Left colon (tissue), 2 donors: ENCODE measurements around the gene LLGL2. TPM values are rescaled to one million over a fixed set of nuclear protein-coding genes. Genes with fewer than 3 reads are reported as not detected.
"Not testable (repeated sequence)": the region's sequence is repeated elsewhere in the genome, so short reads cannot be mapped to it uniquely, and the experiment has no call there.

Experiments
- ATAC-seq: fragments of 200-7000 bp; cut with Tn5 transposase; one replicate; pipeline ENCODE4 v1.9.1; 2020; ENCODE audit warnings: mild to moderate bottlenecking, moderate library complexity
- DNase-seq, 2 donors: peaks; one replicate each; pipeline ENCODE4 v3.0.0-alpha.2; 2020
- intact Hi-C, 2 donors: fragments of 100-400 bp; cut with DNase I in 1 of 2; cut with micrococcal nuclease in 1 of 2; formaldehyde crosslinking; loops; one replicate each; pipeline versions ENCODE4 v1.11.2 to v1.14.0; 2022; cut with DNase I, micrococcal nuclease
- total RNA-seq, 2 donors: library from RNA; stranded (reverse); fragmentation: NEBNext Ultra II Directional; extraction: Animal tissue kit (Norgen Biotek cat#: 25700); gene quantifications; one replicate each; pipeline ENCODE4 v1.2.1, GENCODE V29; 2021
- donor health status: DM: no; HTN: no; CAD: no.
- donor health status: DM: yes; HTN: yes; CAD: no.

Gene LLGL2
- total RNA-seq, 2 donors from 2014 or later: 447 to 529 TPM

GRCh38 chr17:75573540-75573957 lies 48.1 kb downstream of the LLGL2 start:
- no peak for ATAC-seq
- DNase-seq: no peak
- intact Hi-C loops: no loop called here

GRCh38 chr17:75573994-75574393 lies 48.5 kb downstream of the LLGL2 start:
- ATAC-seq (no peak), DNase-seq (no peak)

GRCh38 chr17:75574404-75575036 lies 49.0 kb downstream of the LLGL2 start:
- intact Hi-C loops: no loop called here
- no peak for ATAC-seq
- no peak for DNase-seq

More at GRCh38 chr17:75573994-75574393, 48.5 kb downstream of the LLGL2 start:
- intact Hi-C loops: no loop called here

- intact Hi-C loops: no loop called here
- DNase-seq (no peak), ATAC-seq (no peak)
Observed at GRCh38 chr17:75575197-75575596, 49.7 kb downstream of the LLGL2 start.

- intact Hi-C loops: no loop called here
- ATAC-seq: no peak
- no peak for DNase-seq
Observed at GRCh38 chr17:75575728-75576127, 50.2 kb downstream of the LLGL2 start.

- DNase-seq (no peak), ATAC-seq (peak; percentile 36)
- intact Hi-C loops: no loop called here
Observed at GRCh38 chr17:75576661-75577060, 51.2 kb downstream of the LLGL2 start.

- DNase-seq, ATAC-seq, intact Hi-C loops: not testable (repeated sequence)
Observed at GRCh38 chr17:75581121-75581725, 55.7 kb downstream of the LLGL2 start.

- ATAC-seq, intact Hi-C loops, DNase-seq: not testable (repeated sequence)
Observed at GRCh38 chr17:75583197-75583596, 57.7 kb downstream of the LLGL2 start.

GRCh38 chr17:75584849-75585175 lies 59.3 kb downstream of the LLGL2 start:
- no peak for ATAC-seq
- no peak for DNase-seq
- intact Hi-C loops: loop anchor here in 1 of 2 donors (5.0 kb wide), 1 partner anchor 158 kb away; no protein-coding TSS in a partner anchor

GRCh38 chr17:75587675-75588595 lies 62.4 kb downstream of the LLGL2 start, which contains the start of gene MYO15B:
Gene MYO15B, plus strand, starts transcription at chr17:75587800. Its CDS starts 258 bp downstream, at chr17:75588058.
- ATAC-seq (peak; percentile 36), DNase-seq (peak in 1 of 2 donors; percentile 68)
- intact Hi-C loops: loop anchor here in 1 of 2 donors (5.0 kb wide), 1 partner anchor 161 kb away; no protein-coding TSS in a partner anchor

- intact Hi-C loops: loop anchor here in 1 of 2 donors (5.0 kb wide), 1 partner anchor 161 kb away; no protein-coding TSS in a partner anchor
- peak in 1 of 2 donors; percentile 61 for DNase-seq
Observed at GRCh38 chr17:75588596-75589011, 63.1 kb downstream of the LLGL2 start.

GRCh38 chr17:75589012-75589918 lies 63.8 kb downstream of the LLGL2 start:
- ATAC-seq (peak; percentile 84), DNase-seq (peak; percentile 93 to 99)
- intact Hi-C loops: loop anchor here in 1 of 2 donors (5.0 kb wide), 1 partner anchor 162 kb away; no protein-coding TSS in a partner anchor

More at GRCh38 chr17:75588596-75589011, 63.1 kb downstream of the LLGL2 start:
- peak; percentile 37 for ATAC-seq

- intact Hi-C loops: loop anchor here in 1 of 2 donors (5.0 kb wide), 1 partner anchor 163 kb away; no protein-coding TSS in a partner anchor
- ATAC-seq (no peak), DNase-seq (no peak)
Observed at GRCh38 chr17:75589919-75590303, 64.4 kb downstream of the LLGL2 start.

- DNase-seq: no peak
- intact Hi-C loops: no loop called here
- ATAC-seq: no peak
Observed at GRCh38 chr17:75590314-75590761, 64.8 kb downstream of the LLGL2 start.

GRCh38 chr17:75590849-75591721 lies 65.6 kb downstream of the LLGL2 start:
- DNase-seq (no peak), ATAC-seq (no peak)
- intact Hi-C loops: no loop called here

- intact Hi-C loops: no loop called here
Observed at GRCh38 chr17:75591722-75592302, 66.3 kb downstream of the LLGL2 start.

More at GRCh38 chr17:75591722-75592302, 66.3 kb downstream of the LLGL2 start:
- DNase-seq (no peak), ATAC-seq (no peak)
